GM18507 (cell line): ENCODE data around the gene HTR1E.
"Not testable (repeated sequence)": the region's sequence is repeated elsewhere in the genome, so short reads cannot be mapped to it uniquely, and the experiment has no call there.

Source experiments
- DNase-seq: peaks from one replicate; pipeline ENCODE4 v3.0.0; 2011; ENCODE audit warnings: low read depth; ENCODE audit not compliant: insufficient read length; ENCODE audit errors: extremely low spot score
- FAIRE-seq: peaks from 2 replicates; lab custom pipeline; 2011; peaks lifted over from hg19 to GRCh38; lab: Jason Lieb, UNC

Gene HTR1E, protein sequence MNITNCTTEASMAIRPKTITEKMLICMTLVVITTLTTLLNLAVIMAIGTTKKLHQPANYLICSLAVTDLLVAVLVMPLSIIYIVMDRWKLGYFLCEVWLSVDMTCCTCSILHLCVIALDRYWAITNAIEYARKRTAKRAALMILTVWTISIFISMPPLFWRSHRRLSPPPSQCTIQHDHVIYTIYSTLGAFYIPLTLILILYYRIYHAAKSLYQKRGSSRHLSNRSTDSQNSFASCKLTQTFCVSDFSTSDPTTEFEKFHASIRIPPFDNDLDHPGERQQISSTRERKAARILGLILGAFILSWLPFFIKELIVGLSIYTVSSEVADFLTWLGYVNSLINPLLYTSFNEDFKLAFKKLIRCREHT

DNA sequence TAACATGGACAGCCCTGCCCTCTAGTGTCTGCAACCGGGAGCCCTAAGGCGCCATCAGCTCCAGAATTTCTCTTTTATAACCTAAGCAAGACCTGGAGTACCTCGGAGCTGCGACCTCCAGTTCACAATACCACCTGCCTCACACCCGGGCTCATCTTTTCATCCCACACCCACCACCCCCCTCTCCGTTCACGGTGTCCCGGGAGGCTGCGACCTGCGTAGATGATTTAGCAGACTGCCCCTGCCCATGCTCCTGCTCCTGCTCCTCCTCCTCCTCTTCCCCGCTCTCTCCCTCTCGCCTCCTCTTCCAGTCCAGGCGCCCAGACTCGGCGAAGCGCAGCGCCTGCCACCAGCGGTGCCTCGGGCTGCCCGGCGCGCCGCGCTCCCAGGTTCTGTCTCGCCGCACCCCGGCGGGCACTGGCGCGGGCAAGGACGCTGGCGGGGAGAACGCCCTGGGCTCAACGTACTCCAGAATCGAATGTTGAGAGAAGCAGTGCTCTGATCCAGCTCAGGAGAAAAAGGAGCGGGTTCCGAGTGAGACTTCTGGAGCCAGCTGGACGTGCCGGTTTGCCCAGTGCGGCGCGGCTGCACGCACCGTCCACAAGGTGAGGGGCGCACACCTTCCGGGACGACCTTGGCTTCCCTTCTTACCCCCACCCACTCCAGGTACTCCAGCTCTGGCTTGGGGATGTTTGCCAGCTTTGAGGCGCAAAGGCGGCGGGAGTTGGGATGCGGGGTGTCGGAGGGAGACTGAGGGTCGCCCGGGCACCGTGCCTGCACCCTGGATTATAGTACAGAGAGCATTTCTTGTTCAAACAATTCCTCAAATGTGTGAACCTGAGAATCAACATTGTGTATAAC lies at the start of gene HTR1E:
Gene HTR1E (plus strand): TSS at position 310 of the 861 bp plus-strand sequence. CDS start 77,807 bp downstream, outside the sequence.
- FAIRE-seq: no peak
- DNase-seq: no peak

DNA sequence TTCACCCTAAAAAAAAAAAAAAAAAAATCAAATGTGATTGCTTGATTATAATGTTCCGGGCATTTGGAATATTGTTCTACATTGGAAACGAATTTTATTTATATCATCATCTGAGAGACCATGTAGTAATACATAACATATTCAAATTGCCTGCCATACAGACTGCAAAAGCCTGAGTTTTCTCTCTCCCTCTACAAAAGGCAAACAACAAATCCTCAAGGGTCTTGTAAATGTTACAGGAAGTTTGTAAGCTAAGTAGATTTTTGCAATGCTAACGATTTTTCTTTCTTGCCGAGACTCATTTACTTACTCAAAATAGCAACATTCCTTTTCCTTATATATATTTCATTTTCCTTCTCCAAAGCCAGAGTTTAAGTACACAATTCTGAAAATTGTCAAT lies 49.0 kb upstream of the HTR1E start:
- no peak for DNase-seq

DNA sequence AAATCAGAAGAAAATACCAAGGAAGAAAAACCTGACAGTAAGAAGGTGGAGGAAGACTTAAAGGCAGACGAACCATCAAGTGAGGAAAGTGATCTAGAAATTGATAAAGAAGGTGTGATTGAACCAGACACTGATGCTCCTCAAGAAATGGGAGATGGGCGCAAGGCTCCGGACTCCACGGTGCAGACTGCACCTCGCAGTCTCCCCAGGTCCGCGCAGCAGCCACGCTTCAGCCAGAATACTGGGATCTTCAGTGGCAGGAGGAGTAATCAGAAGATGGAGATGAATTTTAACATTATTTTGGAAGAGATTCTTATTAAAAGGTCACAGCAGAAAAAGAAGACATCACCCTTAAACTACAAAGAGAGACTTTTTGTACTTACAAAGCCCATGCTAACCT lies 40.1 kb upstream of the HTR1E start:
- not testable (repeated sequence) for FAIRE-seq, DNase-seq

More for the DNA sequence above, 49.0 kb upstream of the HTR1E start:
- FAIRE-seq: no peak

DNA sequence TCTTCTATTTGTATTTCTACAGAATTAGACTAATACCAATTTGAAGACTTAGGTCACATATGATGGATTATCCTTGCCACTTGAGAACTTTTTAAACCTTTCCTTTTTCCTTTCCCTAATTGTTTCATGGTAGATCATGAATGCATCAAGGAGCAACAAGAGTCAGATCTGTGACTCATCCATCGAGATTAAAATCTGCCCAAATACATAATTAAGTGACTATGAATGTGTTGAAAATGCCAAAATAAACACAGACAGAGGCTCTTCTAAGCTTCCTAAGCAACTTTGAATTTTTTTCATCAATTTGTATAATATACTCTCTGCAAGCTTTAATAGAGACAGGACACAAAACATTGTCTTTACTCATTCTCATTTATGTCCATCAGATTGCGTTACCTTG lies 23.5 kb upstream of the HTR1E start:
- FAIRE-seq (no peak), DNase-seq (no peak)

DNA sequence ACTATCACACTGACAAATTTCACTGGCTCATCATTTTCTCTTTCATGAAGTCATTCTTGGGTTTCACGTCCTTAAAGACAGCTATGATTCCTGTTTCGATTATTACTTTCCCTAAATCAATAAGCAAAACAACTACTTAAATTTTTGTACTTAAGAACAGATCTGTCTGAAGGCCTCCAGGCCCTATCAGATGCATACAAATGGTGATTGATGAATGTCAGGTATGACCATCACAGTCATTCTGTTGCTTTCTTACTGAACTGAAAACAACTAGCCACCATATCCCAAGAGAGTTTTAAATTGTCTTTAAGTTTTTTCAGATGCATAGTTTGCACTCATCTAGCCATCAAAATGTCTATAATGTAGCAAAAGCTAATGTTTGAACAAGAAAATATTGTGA lies 20.9 kb upstream of the HTR1E start:
- FAIRE-seq (no peak), DNase-seq (no peak)

DNA sequence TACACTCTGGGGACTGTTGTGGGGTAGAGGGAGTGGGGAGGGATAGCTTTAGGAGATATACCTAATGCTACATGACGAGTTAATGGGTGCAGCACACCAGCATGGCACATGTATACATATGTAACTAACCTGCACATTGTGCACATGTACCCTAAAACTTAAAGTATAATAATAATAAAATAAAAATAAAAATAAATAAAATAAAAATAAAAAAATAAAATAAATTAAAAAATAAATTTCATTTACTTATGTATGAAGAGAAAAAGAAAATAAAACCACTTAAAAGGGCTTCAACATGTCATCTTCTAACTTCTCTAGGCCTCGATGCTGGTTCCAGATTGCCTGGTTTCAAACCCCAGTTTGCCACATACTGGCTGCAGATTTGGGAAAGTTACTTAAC lies 10.2 kb upstream of the HTR1E start:
- FAIRE-seq: not testable (repeated sequence)

DNA sequence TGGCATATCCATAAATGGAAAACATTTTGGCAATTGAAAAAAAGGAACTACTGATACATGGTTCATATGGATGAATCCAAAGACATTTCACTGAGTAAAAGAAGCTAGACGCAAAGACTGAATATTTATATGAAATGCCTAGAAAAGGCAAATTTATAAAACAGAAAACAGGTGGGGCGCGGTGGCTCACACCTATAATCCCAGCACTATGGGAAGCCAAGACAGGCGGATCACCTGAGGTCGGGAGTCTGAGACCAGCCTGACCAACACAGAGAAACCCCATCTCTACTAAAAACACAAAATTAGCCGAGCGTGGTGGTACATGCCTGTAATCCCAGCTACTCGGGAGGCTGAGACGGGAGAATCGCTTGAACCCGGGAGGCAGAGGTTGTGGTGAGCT lies 9.5 kb upstream of the HTR1E start:
- DNase-seq, FAIRE-seq: not testable (repeated sequence)

More for the DNA sequence above, 10.2 kb upstream of the HTR1E start:
- not testable (repeated sequence) for DNase-seq

DNA sequence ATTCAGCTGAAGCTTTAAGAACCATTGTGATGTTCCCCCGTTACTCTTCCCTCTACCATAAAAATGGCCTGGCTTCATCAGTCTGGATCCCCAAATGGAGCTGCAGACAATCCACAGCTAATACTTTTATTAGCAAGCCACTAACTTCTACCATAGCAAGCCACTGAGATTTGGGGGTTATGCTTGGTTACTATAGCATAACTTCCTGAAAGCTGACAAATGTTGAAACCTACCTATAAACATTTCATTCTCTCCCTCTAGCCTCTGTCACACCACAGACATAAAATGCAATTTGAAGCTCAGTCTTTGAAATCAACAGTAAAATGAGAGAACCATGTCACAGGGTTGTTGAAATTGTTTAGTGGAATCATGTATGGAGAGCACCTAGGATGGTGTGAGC lies 3.0 kb upstream of the HTR1E start:
- FAIRE-seq (no peak), DNase-seq (no peak)

DNA sequence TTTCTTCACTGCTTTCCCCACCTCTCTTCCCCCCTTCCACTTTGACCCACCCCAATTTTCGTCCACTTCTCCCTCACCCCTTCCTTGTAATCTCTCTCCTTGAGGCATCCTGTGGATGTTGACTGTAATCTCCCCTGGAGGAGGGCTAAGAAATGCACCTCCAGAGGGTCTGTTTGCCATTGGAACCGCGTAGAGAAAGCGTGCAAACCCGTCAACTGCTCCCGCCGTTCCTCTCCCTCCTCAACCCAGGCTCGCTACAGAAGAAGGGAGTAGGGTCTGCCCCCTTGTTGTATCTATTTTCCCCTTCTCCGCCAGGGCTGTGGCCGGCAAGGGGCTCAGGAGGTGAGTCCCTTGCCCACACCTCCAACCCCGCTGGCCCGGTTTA lies 502 bp upstream of the HTR1E start:
- FAIRE-seq: no peak
- no peak for DNase-seq

DNA sequence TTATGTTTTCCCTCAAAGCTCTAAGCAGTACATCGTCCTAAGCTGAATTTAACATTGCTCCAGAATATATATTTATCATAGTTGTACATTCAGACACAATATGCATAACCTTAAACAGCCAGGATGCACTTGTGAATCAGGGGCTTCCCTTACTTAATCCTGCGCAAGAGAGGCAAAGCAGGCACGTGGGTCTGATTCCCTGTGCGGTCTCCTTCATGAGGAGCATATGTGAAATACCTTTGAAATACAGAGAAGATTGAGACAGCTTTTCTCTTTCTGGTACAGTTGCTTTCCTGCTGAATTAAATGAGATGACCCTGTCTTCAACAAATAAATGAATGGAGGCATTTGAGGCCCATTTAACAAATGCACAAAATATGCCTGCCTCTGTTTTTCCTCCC lies 1.5 kb downstream of the HTR1E start:
- no peak for FAIRE-seq

DNA sequence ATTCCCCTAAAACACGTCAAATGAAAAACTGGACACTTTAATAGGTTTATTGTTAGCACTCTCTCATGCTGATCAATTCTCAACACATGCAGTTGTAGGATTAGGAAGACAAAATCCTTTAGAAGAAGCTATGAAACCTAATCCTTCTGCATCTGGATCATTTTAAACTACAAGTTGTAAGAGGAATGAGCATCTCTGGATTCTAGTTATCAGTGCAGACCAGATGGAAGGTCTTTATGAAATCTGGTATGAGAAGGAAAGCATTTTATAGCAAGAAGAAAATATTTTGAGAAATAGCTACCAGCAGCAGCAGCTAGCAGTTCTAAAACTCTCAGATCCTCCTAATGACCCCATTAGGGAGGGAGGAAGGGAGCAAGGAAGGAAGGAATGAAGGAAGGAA lies 4.1 kb downstream of the HTR1E start:
- FAIRE-seq: no peak
- DNase-seq: no peak

More for the DNA sequence above, 1.5 kb downstream of the HTR1E start:
- no peak for DNase-seq

DNA sequence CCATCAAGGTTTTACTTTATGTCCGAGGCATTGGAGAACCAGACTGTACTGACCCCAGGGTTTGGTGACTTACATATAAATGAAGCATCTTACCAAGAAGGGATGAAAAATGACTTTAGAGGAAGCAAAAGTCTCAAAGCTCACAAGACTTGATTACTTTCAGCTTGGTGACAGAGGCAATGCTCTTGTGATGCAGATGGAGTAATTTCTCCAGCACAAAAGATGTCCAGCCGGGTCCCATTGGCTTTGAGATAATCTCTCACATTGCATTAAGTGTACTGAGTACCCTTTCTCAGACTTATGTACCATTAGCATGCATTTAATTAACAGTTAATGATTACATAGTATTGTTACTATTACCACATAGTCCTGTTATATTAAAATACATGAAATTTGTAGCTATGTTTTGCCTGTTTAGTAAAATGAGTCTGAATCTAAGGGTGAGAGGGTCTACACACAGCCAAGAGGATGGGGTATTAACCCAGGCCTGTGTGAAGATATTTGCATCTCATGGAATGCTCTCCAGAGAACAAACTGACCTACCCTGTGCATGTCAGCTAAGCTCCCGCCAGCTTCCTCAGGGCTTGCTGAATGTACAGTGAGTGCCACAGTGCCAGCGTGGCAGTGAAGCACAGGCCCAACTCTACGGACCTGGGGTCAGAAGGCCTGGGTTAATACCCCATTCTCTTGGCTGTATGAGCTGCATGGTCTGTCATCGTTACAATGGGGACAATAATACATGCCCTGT lies 5.6 kb downstream of the HTR1E start:
- DNase-seq (no peak), FAIRE-seq (no peak)

DNA sequence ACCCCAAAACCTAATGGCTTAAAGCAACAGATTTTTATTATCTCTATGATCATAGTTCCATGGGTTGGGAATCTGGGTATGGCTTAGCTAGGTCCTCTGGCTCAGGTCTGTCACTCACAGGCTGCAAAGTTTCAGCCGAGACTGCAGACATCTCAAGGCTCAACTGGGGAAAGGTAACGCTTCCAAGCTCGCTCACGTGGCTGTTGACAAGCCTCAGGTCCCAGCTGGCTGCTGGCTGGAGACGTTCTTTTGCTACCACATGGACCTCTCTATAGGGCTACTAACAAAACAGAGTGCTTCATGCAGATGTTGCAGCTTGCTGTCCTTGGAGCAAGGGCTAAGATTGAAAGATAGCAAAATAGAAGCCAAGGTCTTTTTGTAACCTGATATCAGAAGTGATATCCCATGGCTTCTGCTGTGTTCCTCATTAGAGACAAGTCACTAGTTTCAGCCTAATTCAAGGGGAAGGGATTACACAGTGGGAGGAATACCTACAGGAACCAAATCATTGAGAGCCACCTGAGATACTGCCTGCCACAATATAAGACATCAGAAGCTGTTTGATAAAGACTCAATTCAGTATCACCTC lies 6.6 kb downstream of the HTR1E start:
- FAIRE-seq (no peak), DNase-seq (no peak)

DNA sequence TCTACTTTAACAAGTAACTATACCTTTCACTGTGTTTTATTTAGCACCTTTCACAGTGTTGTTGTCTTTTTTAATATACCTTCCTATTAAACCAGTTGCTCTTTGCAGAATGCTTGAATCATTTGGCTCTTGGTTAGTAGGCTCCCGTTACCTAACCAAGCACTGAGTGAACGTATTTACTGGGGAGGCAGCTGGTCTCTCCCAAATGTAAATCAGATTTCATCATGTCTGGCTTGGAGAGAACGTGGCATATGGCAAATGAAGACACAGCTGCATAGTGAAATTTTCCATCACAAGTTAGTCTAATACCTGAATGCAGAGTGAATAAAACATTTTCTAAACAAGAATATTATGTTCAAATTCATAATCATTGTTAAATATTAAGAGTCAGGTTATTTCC lies 12.4 kb downstream of the HTR1E start:
- DNase-seq (no peak), FAIRE-seq (no peak)

DNA sequence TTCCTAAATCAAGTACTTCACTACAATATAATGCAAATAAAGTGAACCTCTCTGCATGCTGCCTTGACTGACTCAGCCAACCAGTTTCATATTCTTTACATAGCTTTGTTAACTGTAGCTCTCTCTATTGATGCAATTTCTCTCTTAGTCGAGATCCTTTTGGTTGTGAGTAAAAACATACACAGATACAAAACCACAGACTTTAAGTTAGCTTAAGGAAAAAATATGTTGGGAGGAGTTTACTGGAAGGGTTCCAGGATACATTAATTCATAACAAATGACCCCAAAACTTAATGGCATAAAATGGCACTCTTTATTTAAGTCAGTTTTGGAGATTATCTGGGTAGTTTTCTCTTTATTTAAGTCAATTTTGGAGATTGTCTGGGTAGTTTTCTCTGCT lies 15.7 kb downstream of the HTR1E start:
- FAIRE-seq (no peak), DNase-seq (no peak)

DNA sequence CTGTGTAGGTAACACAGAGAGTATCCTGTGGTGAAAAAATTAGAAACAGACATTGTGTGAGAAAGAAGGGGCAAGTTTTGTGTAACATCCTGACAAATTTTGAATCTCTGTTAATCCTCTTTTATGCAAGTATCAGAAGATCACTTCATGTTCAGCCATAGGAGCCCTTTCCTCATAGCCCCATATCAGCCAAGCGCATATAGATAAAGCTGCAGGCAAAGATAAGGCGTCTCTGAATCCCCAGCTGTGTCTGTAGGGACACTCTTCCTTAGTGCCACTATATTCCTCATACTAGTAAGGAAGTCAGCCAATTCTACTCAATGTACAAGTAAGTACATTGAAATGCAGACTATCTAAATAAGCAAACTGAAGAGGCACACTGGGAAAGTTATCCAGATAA lies 22.3 kb downstream of the HTR1E start:
- FAIRE-seq (no peak), DNase-seq (no peak)

DNA sequence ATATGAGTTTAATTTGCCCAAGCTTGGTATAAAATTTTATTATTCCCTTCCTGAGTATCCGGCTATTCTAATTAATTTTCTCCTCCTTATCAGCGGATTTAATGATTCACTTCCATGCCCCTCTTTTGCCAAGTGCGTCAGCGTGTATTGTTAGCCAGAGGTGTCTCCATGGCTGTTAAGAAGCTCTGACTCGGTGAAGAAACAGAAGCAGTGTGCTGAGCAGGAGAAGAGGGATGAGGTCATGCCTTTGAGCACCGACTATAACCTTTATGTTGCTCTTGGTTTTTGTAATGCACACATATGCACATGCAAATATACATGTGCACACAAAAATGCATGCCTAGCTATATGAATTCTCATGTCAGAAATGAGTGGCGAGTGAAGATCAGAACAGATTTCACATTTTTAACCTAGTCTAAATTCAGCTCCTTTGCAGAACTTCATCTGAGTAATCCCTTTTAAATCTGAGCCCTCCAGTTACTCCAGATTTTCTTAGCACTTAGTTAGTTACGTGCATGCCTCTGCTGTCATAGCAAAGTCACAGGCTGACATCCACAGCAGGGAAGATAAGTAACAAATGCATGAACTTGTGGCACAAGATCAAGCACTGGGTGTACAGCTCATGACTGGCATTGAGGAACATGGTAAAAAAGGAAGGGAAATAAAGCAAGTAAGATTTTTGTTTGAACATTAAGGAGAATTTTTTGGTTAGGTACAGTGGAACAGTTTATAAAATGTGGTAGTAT lies 24.3 kb downstream of the HTR1E start:
- DNase-seq (no peak), FAIRE-seq (no peak)

DNA sequence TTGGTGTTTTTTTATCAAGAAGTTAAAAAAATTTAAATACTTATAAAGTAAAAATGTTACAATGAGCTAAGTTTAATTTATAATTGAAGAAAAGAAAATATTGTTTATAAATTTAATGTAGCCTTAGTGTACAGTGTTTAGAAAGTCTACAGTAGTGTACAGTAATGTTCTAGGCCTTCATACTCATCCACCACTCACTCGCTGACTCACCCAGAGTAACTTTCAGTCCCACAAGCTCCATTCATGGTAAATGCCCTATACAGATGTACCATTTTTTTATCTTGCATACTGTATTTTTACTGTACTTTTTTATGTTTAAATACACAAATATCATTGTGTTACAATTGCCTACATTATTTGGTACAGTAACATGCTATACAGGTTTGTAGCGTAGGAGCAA lies 26.0 kb downstream of the HTR1E start:
- FAIRE-seq (no peak), DNase-seq (no peak)

DNA sequence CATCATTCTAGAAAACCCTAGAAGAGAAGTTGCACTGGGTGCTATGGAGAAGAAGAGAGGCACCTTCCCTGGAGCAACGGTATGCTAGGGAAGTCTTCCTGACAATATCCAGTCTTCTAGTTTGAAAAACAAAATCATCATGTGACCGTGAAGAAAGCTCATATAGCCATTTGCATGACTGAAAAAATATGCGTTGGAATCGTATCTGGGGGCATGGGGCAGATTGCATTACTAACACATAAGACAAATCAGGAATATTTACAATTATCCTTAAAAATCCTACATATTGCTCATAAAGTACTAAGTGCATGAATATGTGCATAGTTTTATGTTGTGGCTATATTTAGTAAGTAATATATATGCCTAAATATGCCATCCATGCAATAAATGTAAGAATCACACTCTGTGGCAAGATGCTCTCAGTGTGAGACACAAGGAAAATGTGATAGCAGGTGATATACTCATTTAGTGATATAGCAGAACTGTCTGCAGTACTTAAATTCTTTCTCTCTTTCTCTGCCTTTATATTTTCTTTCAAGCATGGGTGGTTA lies 26.8 kb downstream of the HTR1E start:
- FAIRE-seq: no peak
- no peak for DNase-seq
